ENCODE data around the gene EFNA4.
"Not testable (repeated sequence)": the region's sequence is repeated elsewhere in the genome, so short reads cannot be mapped to it uniquely, and the experiment has no call there.

Gene EFNA4

GRCh38 chr1:155091071-155092051 lies 27.8 kb downstream of the EFNA4 start:
- peak; percentile 95 for DNase-seq (ENCODE audit: low spot score)

GRCh38 chr1:155092131-155092530 lies 28.6 kb downstream of the EFNA4 start:
- DNase-seq (ENCODE audit: low spot score), result peak; percentile 25

GRCh38 chr1:155092641-155093040 lies 29.1 kb downstream of the EFNA4 start:
- DNase-seq (ENCODE audit: low spot score), result peak; percentile 21

GRCh38 chr1:155093911-155094621 lies 30.5 kb downstream of the EFNA4 start:
- peak; percentile 69 for DNase-seq (ENCODE audit: low spot score)

- DNase-seq (ENCODE audit: low spot score), result no peak
These were observed 31.0 kb downstream of the EFNA4 start for GRCh38 chr1:155094622-155094948.

GRCh38 chr1:155099331-155099730 lies 35.8 kb downstream of the EFNA4 start:
- no peak for DNase-seq (ENCODE audit: low spot score)

- no peak for DNase-seq (ENCODE audit: low spot score)
These were observed 39.8 kb downstream of the EFNA4 start for GRCh38 chr1:155103325-155103724.

- no peak for DNase-seq (ENCODE audit: low spot score)
These were observed 41.3 kb downstream of the EFNA4 start for GRCh38 chr1:155104605-155105534.

GRCh38 chr1:155105604-155106011 lies 42.1 kb downstream of the EFNA4 start:
- DNase-seq (ENCODE audit: low spot score), result no peak

- no peak for DNase-seq (ENCODE audit: low spot score)
These were observed 43.3 kb downstream of the EFNA4 start for GRCh38 chr1:155106862-155107261.

GRCh38 chr1:155107309-155108264 lies 44.0 kb downstream of the EFNA4 start:
- no peak for DNase-seq (ENCODE audit: low spot score)

GRCh38 chr1:155108296-155108695 lies 44.8 kb downstream of the EFNA4 start:
- DNase-seq (ENCODE audit: low spot score), result no peak

GRCh38 chr1:155110381-155110780 lies 46.8 kb downstream of the EFNA4 start:
- peak; percentile 67 for DNase-seq (ENCODE audit: low spot score)

GRCh38 chr1:155110826-155111225 lies 47.3 kb downstream of the EFNA4 start:
- no peak for DNase-seq (ENCODE audit: low spot score)

- no peak for DNase-seq (ENCODE audit: low spot score)
These were observed 50.0 kb downstream of the EFNA4 start for GRCh38 chr1:155113450-155113980.

GRCh38 chr1:155116113-155116764 lies 52.7 kb downstream of the EFNA4 start:
- DNase-seq (ENCODE audit: low spot score), result peak; percentile 19

- peak; percentile 29 for DNase-seq (ENCODE audit: low spot score)
These were observed 54.1 kb downstream of the EFNA4 start for GRCh38 chr1:155117610-155118009.

GRCh38 chr1:155118090-155118489 lies 54.5 kb downstream of the EFNA4 start:
- not testable (repeated sequence) for DNase-seq (ENCODE audit: low spot score)
